Neural progenitor cell (in vitro differentiated cells): Measurements from ENCODE around the gene RYR1.

ENCODE experiments used
- CTCF ChIP-seq: fragments of 200-600 bp; sonication (generic); IDR thresholded peaks from 2 replicates; pipeline ENCODE4 v1.5.1; 2017; ENCODE audit warnings: antibody characterized with exemption, mild to moderate bottlenecking
- EZH2phosphoT487 ChIP-seq: fragments of 200-600 bp; sonication (generic); IDR thresholded peaks from 2 replicates; pipeline ENCODE4 v1.6.1; 2017; ENCODE audit warnings: antibody characterized with exemption

DNA sequence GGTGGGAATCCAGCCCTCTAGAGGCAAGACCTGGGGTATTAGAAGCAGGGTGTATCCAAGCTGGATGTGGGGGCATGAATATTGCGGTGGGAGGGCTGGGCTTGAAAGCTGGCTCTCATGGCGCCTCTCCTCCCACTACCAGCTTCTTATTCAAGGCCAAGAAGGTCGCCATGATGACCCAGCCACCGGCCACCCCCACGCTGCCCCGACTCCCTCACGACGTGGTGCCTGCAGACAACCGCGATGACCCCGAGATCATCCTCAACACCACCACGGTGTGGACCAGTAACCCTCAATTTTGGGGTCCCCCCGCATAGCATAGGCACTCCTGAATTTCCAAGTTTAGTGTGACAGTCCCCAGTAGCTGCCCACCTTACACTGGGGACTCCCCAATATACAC, 41.7 kb downstream of the RYR1 start:
- TF ChIP-seq CTCF: no peak
- TF ChIP-seq EZH2phosphoT487: no peak
